IPS DF 6.9 (cell line): ENCODE data around the gene MICAL2.

ENCODE experiments used
- DNase-seq: peaks from one replicate; pipeline ENCODE4 v3.0.0-alpha.2; 2013; ENCODE audit warnings: low read depth, low spot score
- H3K27ac ChIP-seq: one replicate; pipeline ENCODE4 v1.5.1; 2013; ENCODE audit warnings: low read length, control low read depth
- H3K27me3 ChIP-seq: 2 replicates; pipeline ENCODE4 v1.6.1; 2013; ENCODE audit warnings: mild to moderate bottlenecking, low read length; ENCODE audit not compliant: control insufficient read depth, insufficient read depth
- H3K36me3 ChIP-seq: 2 replicates; pipeline ENCODE4 v1.6.1; 2013; ENCODE audit warnings: low read length; ENCODE audit not compliant: control insufficient read depth, insufficient read depth
- H3K4me1 ChIP-seq: 2 replicates; pipeline ENCODE4 v1.6.1; 2013; ENCODE audit warnings: low read length; ENCODE audit not compliant: control insufficient read depth, insufficient read depth
- H3K4me3 ChIP-seq: 2 replicates; pipeline ENCODE4 v1.5.1; 2013; ENCODE audit warnings: mild to moderate bottlenecking, low read length
- H3K9me3 ChIP-seq: 2 replicates; pipeline ENCODE4 v1.6.1; 2013; ENCODE audit warnings: low read length, inconsistent platforms; ENCODE audit not compliant: control insufficient read depth, insufficient read depth
- WGBS: extraction: QIAGEN DNeasy Blood & Tissue Kit; methylation state at CpG from one replicate; pipeline ENCODE4 v1.1.7; 2013; ENCODE audit warnings: mixed read lengths, missing lambda C conversion rate; ENCODE audit not compliant: insufficient read length, insufficient coverage; 5-methylcytosine and 5-hydroxymethylcytosine counted together

Gene MICAL2

GRCh38 chr11:12127206-12127898, 17.0 kb downstream of the MICAL2 start:
- Histone ChIP-seq H3K9me3 (no peaks in the 10 kb centered on the region), H3K27me3 (no peaks in the 10 kb centered on the region; the same call in 1 of the 2 replicates), H3K4me3 (no peak overlapping the region), H3K27ac (no peak overlapping the region), H3K4me1 (no peaks in the 10 kb centered on the region), H3K36me3 (no peaks in the 10 kb centered on the region)
- no CpG with 5 or more reads among the region's 4 CpGs for WGBS
- no peak for DNase-seq

DNA sequence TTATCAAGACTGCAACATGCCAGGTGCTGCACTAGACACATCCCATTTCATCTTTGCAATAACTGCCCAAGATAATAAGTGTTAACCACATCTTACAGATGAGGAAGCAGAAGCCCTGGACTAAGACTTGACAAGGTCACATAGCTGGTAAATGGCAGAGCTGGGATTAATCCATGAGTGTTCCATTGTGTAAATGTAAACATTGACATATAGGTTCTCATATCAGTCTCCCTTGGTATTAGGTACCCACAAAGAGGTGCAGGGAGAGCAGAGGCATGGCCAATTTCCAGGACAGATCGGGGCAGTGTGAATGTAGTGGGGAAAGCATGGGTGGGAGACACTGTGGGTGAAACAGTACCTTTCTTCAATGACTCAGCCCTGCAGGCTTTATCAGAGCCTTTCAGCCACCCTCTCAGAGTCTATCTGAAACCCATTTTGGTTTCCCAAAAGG, 17.9 kb downstream of the MICAL2 start:
- DNase-seq: no peak
- Histone ChIP-seq H3K27ac (no peak overlapping the region), H3K36me3 (no peaks in the 10 kb centered on the region), H3K27me3 (no peaks in the 10 kb centered on the region; the same call in 1 of the 2 replicates), H3K4me1 (no peaks in the 10 kb centered on the region), H3K9me3 (no peaks in the 10 kb centered on the region), H3K4me3 (no peak overlapping the region)
- no CpG with 5 or more reads among the region's 1 CpG for WGBS

- Histone ChIP-seq H3K27ac (no peak overlapping the region), H3K4me3 (no peak overlapping the region), H3K9me3 (no peaks in the 10 kb centered on the region), H3K27me3 (no peaks in the 10 kb centered on the region), H3K36me3 (no peaks in the 10 kb centered on the region), H3K4me1 (no peaks in the 10 kb centered on the region)
- no CpG with 5 or more reads among the region's 4 CpGs for WGBS
- no peak for DNase-seq
Measured at GRCh38 chr11:12129227-12129626, 18.8 kb downstream of the MICAL2 start.

GRCh38 chr11:12130180-12130980, 20.0 kb downstream of the MICAL2 start:
- Histone ChIP-seq H3K36me3 (no peaks in the 10 kb centered on the region), H3K4me1 (no peaks in the 10 kb centered on the region), H3K27me3 (no peaks in the 10 kb centered on the region), H3K27ac (no peak overlapping the region), H3K9me3 (no peaks in the 10 kb centered on the region), H3K4me3 (no peak overlapping the region)
- no CpG with 5 or more reads among the region's 3 CpGs for WGBS
- DNase-seq: no peak

DNA sequence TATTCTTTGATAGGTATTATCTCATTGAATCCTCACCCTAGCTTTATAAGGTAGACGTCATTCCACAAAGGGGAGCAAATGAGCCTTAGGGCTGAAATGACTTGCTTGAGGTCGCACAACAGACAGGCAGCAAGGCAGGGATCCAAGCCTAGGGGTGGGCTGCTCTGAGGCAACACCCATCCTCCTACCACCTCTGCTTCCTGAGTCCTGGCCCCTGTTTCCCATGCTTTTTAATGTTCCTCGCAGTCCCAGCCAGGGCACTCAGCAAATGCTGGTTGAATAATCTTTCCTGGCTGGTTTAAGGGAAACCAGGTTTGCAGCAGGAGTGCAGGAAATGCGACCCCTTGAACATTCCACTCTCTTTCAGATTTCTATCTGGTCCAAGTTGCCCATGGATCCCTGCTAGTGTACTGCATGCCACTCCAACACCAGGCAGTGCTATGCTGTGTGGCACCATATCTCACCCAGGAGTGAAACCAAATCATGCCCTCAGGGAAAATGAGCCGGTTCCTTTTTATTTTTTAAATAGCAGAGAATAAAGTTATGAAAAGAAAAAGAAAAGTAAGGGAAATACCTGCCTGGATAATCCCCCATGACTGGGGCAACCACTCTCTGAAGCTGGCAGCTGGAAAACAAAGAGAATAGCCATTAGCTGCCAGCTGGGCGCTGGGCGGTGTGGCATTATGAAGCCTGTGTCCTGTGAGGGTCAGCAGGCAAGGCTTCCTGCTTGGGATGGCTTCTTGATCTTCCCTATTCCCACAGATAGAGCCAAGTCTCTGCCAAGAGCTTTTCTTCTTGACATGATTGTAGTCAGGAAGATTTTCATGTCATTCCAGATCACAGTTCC, 21.8 kb downstream of the MICAL2 start:
- H3K4me1 ChIP-seq: no peaks in the 10 kb centered on the region
- no peak for DNase-seq
- H3K27ac ChIP-seq: no peak overlapping the region
- H3K36me3 ChIP-seq: no peaks in the 10 kb centered on the region
- no peaks in the 10 kb centered on the region for H3K9me3 ChIP-seq
- H3K27me3 ChIP-seq: no peaks in the 10 kb centered on the region
- no peak overlapping the region for H3K4me3 ChIP-seq
- no CpG with 5 or more reads among the region's 7 CpGs for WGBS

- Histone ChIP-seq H3K9me3 (no peaks in the 10 kb centered on the region), H3K36me3 (no peaks in the 10 kb centered on the region), H3K27me3 (no peaks in the 10 kb centered on the region), H3K27ac (no peak overlapping the region), H3K4me1 (no peaks in the 10 kb centered on the region), H3K4me3 (no peak overlapping the region)
- WGBS: no CpG with 5 or more reads among the region's 2 CpGs
- no peak for DNase-seq
Measured at GRCh38 chr11:12132790-12133145, 22.4 kb downstream of the MICAL2 start.

DNA sequence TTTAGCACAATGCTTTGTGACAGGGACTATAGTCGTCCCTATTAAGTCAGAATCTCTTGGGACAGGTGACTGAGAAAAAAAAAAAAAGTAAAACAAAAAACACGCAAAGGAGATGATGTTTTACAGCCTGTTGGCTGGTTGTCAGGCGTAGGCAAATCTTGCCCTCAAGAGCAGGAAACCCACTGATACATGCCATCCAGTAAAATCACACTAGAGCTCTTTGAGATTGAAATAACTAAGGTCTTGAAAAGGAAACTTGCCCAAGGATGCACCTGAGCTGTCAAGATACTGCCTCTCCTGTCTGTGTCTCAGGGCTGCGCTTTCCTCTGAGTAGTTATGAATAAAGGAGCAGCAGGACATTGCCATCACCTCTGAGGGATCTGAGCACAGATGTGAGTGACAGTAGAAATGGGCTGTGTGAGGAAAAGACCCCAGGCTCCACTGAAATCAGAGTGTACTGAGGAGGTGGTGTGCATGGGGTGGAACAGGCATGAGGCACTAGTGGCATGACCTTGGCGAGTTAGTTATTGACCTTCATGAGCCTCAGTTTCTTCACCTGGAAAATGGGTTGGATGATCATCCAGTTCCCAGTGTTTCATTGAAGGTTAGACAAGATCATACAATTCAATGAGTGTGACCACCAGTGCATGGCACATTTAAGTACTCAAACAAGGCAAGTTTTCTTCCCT, 23.3 kb downstream of the MICAL2 start:
- Histone ChIP-seq H3K4me3 (no peak overlapping the region), H3K9me3 (no peaks in the 10 kb centered on the region), H3K27ac (no peak overlapping the region), H3K36me3 (no peaks in the 10 kb centered on the region), H3K27me3 (no peaks in the 10 kb centered on the region), H3K4me1 (no peaks in the 10 kb centered on the region)
- no CpG with 5 or more reads among the region's 5 CpGs for WGBS
- no peak for DNase-seq

DNA sequence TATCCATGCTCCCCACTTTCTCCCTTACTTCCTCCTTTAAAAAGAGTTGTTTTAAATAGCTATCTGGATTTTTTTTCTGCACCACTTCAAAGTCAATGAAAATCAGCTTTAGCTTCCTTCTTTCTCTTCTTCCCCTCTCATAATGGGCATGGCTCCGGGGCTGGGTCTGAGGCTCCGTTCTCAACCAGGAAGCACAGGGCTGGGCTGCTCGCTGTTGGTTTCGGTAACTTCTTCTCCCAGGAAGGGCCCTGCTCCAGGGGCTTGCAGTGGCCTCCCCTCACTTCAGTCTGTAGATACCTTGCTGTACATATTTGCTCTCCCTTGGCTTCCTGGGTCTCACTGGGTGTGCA, 23.8 kb downstream of the MICAL2 start:
- H3K4me1 ChIP-seq: no peaks in the 10 kb centered on the region
- H3K4me3 ChIP-seq: no peak overlapping the region
- WGBS: no CpG with 5 or more reads among the region's 4 CpGs
- H3K9me3 ChIP-seq: no peaks in the 10 kb centered on the region
- no peaks in the 10 kb centered on the region for H3K27me3 ChIP-seq
- DNase-seq: no peak
- H3K27ac ChIP-seq: no peak overlapping the region
- H3K36me3 ChIP-seq: no peaks in the 10 kb centered on the region

DNA sequence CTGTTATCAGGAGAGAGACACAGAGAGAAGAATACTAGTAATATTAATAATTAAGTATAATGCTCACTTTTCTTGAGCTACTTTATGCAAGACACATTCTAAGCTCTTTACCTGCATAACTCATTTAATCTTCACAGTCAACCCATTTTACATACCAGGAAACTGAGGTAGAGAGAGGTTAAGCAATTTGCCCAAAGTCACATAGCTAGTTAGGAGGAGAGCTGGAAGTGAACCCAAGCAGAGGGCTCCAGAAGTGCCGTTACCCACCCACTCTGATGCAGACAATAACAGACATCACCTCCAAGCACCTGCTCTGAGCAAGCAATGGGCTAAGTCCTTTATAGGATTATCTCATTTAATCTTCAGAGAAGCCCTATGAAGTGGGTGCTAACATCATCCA, 24.8 kb downstream of the MICAL2 start:
- Histone ChIP-seq H3K27me3 (no peaks in the 10 kb centered on the region), H3K36me3 (no peaks in the 10 kb centered on the region), H3K9me3 (no peaks in the 10 kb centered on the region), H3K4me3 (no peak overlapping the region), H3K4me1 (no peaks in the 10 kb centered on the region), H3K27ac (no peak overlapping the region)
- no peak for DNase-seq
- no CpG with 5 or more reads among the region's 1 CpG for WGBS
